Stomach (tissue), 9 donors: ENCODE results near the gene GLIS2. TPM values are rescaled to one million over a fixed set of nuclear protein-coding genes. Genes with fewer than 3 reads are reported as not detected.
A peak's percentile ranks its signal among the peaks of the same experiment; 100 is the strongest.

Experiments
- DNase-seq, 2 donors: peaks; one replicate each; pipeline versions ENCODE4 v3.0.0 to v3.0.0-alpha.2; 2013 to 2019
- H3K27ac ChIP-seq, 5 donors: fragments of 200-600 bp in 4 of 5; sonication (generic) in 4 of 5; one replicate each; pipeline ENCODE4 v1.5.1; 2013 to 2019; ENCODE audit warnings: mild to moderate bottlenecking in 1 of 5, moderate library complexity in 1 of 5
- H3K27me3 ChIP-seq, 3 donors: fragments of 200-600 bp; sonication (generic); one replicate each; pipeline ENCODE4 v1.5.1; 2017 to 2019; ENCODE audit warnings: mixed run types in 1 of 3
- H3K36me3 ChIP-seq, 4 donors: fragments of 200-600 bp; sonication (generic); 1 replicate in 3 of 4; 2 replicates in 1 of 4; pipeline ENCODE4 v1.5.1; 2016 to 2019
- H3K4me1 ChIP-seq, 4 donors: fragments of 200-600 bp; sonication (generic); one replicate each; pipeline ENCODE4 v1.5.1; 2016 to 2019
- H3K4me3 ChIP-seq, 4 donors: fragments of 200-600 bp; sonication (generic) in 3 of 4; one replicate each; pipeline ENCODE4 v1.5.1; 2016 to 2019; ENCODE audit warnings: mild to moderate bottlenecking in 1 of 4
- H3K9me3 ChIP-seq, 4 donors: fragments of 200-600 bp; sonication (generic); one replicate each; pipeline ENCODE4 v1.5.1; 2016 to 2019
- CTCF ChIP-seq, 7 experiments: fragments of 450-650 bp in 4 of 7; fragments of 200-600 bp in 3 of 7; sonication (generic) in 3 of 7; IDR thresholded peaks; one replicate each; pipeline ENCODE4 v1.5.1; 2016 to 2019; ENCODE audit warnings: antibody characterized with exemption in 7 of 7, control low read depth in 2 of 7, mild to moderate bottlenecking in 1 of 7
- EP300 ChIP-seq: sonication (generic); formaldehyde crosslinking; IDR thresholded peaks from one replicate; pipeline ENCODE4 v1.6.1; 2017; ENCODE audit warnings: antibody characterized with exemption
- POLR2A ChIP-seq, 4 donors: fragments of 450-650 bp; IDR thresholded peaks; one replicate each; pipeline ENCODE4 v1.6.1; 2016; ENCODE audit warnings: antibody characterized with exemption in 4 of 4, control low read depth in 2 of 4, mild to moderate bottlenecking in 1 of 4, moderate library complexity in 1 of 4
- POLR2AphosphoS5 ChIP-seq, 3 donors: sonication (generic); formaldehyde crosslinking; IDR thresholded peaks; one replicate each; pipeline ENCODE4 v1.6.1; 2016; ENCODE audit warnings: antibody characterized with exemption in 3 of 3
- WGBS, 5 donors: extraction: QIAGEN DNeasy Blood & Tissue Kit in 3 of 5; methylation state at CpG; one replicate each; pipeline versions ENCODE4 v1.1.5 to v1.1.7; 2013 to 2018; 5-methylcytosine and 5-hydroxymethylcytosine counted together
- intact Hi-C: fragments of 100-400 bp; cut with DNase I; formaldehyde crosslinking; loops from one replicate; pipeline ENCODE4 v1.15.1; 2023; ENCODE audit warnings: low total_unique reads
- polyA plus RNA-seq, 3 donors: library from polyadenylated mRNA; stranded (reverse); fragments of 200-250 nt; gene quantifications; one replicate each; pipeline ENCODE4 v1.2.3, GENCODE V29; 2013
- total RNA-seq, 5 donors: library from RNA; depleted of rRNA; stranded (reverse); fragments of >200 nt; gene quantifications; one replicate each; pipeline versions ENCODE4 v1.1.0 to v1.2.3, GENCODE V29; 2014 to 2016
- donor health status: healthy with polysubstance abuse.
- donor health status: Bipolar disorder and iron deficiency.
- donor health status: healthy.

The GLIS2 gene
- total and polyA plus RNA-seq, 8 donors = 3.2 to 21.0 (median 5.2) TPM

- intact Hi-C loops = no loop called here
- H3K27me3 ChIP-seq = peaks cover 0 to 8% (median 0%) of the 10 kb centered on the region in 3 donors
- 27 to 52% (median 37%) methylated on average over 5 to 21 of the region's 21 CpGs for WGBS, 5 donors
- no peaks in the 10 kb centered on the region for H3K36me3 ChIP-seq
- H3K4me1 ChIP-seq = peaks cover 72 to 98% (median 86%) of the 10 kb centered on the region in 4 donors
- peak; percentile 47 to 62 for DNase-seq
- H3K27ac ChIP-seq = peak overlapping the region; percentile 57 to 89 (median 83)
- no peak for TF ChIP-seq EP300
- TF ChIP-seq CTCF (IDR thresholded peaks at IDR 0.05) = no peak
- TF ChIP-seq POLR2A (IDR thresholded peaks at IDR 0.05) = no peak
- no peak for TF ChIP-seq POLR2AphosphoS5 (IDR thresholded peaks at IDR 0.05)
- H3K4me3 ChIP-seq = no peak overlapping the region
- H3K9me3 ChIP-seq = no peaks in the 10 kb centered on the region
These were observed 7.4 kb downstream of the GLIS2 start for GRCh38 chr16:4323071-4323844.

- H3K4me3 ChIP-seq = peak overlapping the region in 1 of 4 donors; percentile 13
- intact Hi-C loops = no loop called here
- no peaks in the 10 kb centered on the region for H3K9me3 ChIP-seq
- WGBS, 5 donors = 7 to 27% (median 18%) methylated on average over 3 to 12 of the region's 12 CpGs
- peak overlapping the region; percentile 57 to 89 (median 83) for H3K27ac ChIP-seq
- peak; percentile 72 to 88 for DNase-seq
- TF ChIP-seq EP300 (no peak), POLR2A (IDR thresholded peaks at IDR 0.05) (no peak), POLR2AphosphoS5 (IDR thresholded peaks at IDR 0.05) (no peak), CTCF (IDR thresholded peaks at IDR 0.05) (no peak)
- no peaks in the 10 kb centered on the region for H3K36me3 ChIP-seq
- H3K27me3 ChIP-seq = peaks cover 0 to 8% (median 0%) of the 10 kb centered on the region in 3 donors
- H3K4me1 ChIP-seq = peaks cover 72 to 98% (median 86%) of the 10 kb centered on the region in 4 donors
These were observed 8.1 kb downstream of the GLIS2 start for GRCh38 chr16:4323845-4324488.

GRCh38 chr16:4324492-4325252, 8.8 kb downstream of the GLIS2 start:
- peak overlapping the region in 1 of 4 donors; percentile 13 for H3K4me3 ChIP-seq
- intact Hi-C loops = loop anchor here (5.0 kb wide), 1 partner anchor 122 kb away; no protein-coding TSS in a partner anchor
- H3K27me3 ChIP-seq = peaks cover 0 to 8% (median 0%) of the 10 kb centered on the region in 3 donors
- no peaks in the 10 kb centered on the region for H3K9me3 ChIP-seq
- peaks cover 72 to 98% (median 85%) of the 10 kb centered on the region in 4 donors for H3K4me1 ChIP-seq
- H3K27ac ChIP-seq = peak overlapping the region; percentile 57 to 89 (median 83)
- peak in 1 of 2 donors; percentile 74 for DNase-seq
- 51 to 63% (median 59%) methylated on average over 18 to 22 of the region's 22 CpGs for WGBS, 5 donors
- no peak for TF ChIP-seq CTCF (IDR thresholded peaks at IDR 0.05)
- no peak for TF ChIP-seq POLR2A (IDR thresholded peaks at IDR 0.05)
- no peak for TF ChIP-seq POLR2AphosphoS5 (IDR thresholded peaks at IDR 0.05)
- no peak for TF ChIP-seq EP300
- no peaks in the 10 kb centered on the region for H3K36me3 ChIP-seq
